ENCODE results near the gene DNAJC13.
"Not testable (repeated sequence)": the region's sequence is repeated elsewhere in the genome, so short reads cannot be mapped to it uniquely, and the experiment has no call there.

DNAJC13 gene

DNA sequence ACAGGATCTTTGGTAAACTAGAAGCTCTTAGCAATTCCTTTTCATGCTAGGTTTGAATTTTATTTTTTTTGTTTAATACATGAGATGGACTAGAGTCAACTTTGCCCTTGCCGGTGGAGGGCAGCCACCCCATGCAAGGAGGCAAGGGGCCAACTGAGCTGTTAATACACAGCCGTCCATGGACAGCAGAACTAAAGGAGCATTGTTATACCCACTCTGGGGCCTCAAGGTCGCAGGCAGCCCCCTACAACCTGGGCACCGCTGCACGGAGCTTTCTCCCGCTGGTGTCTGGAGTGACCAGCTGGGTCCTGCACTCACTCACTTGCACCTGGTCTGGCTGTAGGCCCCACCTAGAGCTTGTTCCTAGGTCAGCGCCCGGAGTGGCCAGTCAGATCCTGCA, 131.9 kb downstream of the DNAJC13 start:
- no peak for DNase-seq (ENCODE audit: low read depth)
- H3K4me3 ChIP-seq (ENCODE audit: low read depth, low read length), result no peak overlapping the region
- TF ChIP-seq, protein P1, sequence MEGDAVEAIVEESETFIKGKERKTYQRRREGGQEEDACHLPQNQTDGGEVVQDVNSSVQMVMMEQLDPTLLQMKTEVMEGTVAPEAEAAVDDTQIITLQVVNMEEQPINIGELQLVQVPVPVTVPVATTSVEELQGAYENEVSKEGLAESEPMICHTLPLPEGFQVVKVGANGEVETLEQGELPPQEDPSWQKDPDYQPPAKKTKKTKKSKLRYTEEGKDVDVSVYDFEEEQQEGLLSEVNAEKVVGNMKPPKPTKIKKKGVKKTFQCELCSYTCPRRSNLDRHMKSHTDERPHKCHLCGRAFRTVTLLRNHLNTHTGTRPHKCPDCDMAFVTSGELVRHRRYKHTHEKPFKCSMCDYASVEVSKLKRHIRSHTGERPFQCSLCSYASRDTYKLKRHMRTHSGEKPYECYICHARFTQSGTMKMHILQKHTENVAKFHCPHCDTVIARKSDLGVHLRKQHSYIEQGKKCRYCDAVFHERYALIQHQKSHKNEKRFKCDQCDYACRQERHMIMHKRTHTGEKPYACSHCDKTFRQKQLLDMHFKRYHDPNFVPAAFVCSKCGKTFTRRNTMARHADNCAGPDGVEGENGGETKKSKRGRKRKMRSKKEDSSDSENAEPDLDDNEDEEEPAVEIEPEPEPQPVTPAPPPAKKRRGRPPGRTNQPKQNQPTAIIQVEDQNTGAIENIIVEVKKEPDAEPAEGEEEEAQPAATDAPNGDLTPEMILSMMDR (IDR thresholded peaks at IDR 0.05; ENCODE audit: low read depth, low read length, missing control alignments), result no peak

DNA sequence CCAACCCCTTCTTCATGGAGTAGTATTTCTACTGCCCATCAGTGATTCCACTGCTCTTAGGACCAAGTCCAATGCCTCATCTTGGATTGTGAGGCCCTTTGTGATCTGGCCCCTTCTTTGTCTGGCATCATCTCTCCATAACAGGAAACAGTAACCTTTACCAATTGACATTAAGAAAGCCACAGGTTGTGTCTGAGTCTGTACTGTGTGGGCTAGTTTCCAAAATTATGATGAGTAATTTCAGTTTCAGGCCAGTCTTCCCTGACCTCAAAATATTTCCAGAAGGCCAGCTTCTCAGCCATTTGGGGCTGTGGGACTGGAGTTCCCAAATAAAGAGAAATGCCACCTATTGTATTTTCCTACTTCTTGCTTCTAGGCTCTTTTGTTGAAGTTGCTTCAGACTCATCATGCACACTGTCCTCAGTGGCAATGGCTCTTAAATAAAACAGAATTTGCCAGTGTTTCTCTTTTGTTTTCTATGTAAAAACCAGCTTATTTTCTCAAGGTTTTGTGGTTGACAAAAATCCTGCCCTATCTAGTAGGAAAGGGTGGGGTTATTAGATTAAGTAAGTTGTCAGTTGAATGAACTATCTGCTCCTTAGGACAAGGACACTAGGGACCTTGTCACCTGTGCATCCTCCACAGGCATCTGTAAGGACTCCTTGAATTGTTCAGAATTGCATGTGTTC, 132.7 kb downstream of the DNAJC13 start:
- TF ChIP-seq, protein P1 (IDR thresholded peaks at IDR 0.05; ENCODE audit: low read depth, low read length, missing control alignments), result no peak
- no peak for DNase-seq (ENCODE audit: low read depth)
- H3K4me3 ChIP-seq (ENCODE audit: low read depth, low read length), result no peak overlapping the region

DNA sequence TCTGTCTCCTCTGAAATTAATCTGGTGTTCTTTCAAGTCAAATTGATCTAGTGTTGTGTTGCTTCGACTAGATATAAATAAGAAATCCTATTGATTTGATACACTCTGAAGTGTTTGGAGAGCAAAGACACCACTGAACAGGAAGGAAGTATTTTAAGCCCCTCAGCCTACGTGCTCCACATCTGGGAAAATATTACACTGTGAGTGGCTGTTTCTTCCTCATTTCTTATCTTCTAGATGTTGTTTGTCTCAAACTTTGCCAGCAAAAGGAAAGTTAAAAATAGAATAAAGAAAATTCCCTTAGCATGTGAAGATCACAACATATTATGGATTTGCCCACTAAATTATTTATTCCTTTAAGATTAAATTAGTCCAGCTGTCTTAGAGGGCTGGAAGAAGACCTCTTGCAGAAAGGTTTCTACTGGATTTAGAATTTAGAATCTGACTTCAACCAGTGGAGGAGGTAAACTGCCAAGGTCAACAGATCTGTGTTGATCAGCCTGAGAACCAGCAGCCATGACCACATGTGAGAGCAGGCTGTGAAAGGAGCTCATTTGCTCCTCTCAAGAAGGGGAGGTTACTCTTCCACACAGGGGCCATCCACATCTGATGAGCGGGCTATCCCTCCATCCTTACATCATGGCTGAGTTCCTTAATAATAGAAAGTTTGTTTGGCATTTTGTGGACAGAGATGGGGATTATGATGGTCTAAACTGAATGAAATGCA, 133.4 kb downstream of the DNAJC13 start:
- TF ChIP-seq, protein P1 (IDR thresholded peaks at IDR 0.05; ENCODE audit: low read depth, low read length, missing control alignments), result no peak
- no peak for DNase-seq (ENCODE audit: low read depth)
- H3K4me3 ChIP-seq (ENCODE audit: low read depth, low read length), result no peak overlapping the region

DNA sequence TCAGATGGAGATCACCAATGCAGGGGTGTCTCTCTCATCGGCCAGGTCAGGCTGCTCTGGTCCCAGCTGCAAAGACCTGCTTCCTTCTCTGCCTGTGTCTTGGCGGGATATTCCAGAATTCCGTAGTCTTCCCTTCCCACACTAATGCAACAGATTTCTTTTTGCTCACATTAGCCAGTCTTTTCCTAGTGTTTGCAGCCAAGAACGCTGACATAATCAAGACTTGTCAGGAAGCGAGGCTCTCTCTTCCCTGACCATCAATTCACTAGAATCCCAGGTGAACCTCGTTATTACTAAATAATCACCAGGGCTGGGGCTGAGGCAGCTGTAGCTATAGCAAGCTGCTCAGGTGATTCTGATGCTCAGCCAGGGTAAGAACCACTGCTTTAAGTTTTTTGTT, 136.5 kb downstream of the DNAJC13 start:
- TF ChIP-seq, protein P1 (IDR thresholded peaks at IDR 0.05; ENCODE audit: low read depth, low read length, missing control alignments), result no peak
- H3K4me3 ChIP-seq (ENCODE audit: low read depth, low read length), result no peak overlapping the region
- DNase-seq (ENCODE audit: low read depth), result no peak

DNA sequence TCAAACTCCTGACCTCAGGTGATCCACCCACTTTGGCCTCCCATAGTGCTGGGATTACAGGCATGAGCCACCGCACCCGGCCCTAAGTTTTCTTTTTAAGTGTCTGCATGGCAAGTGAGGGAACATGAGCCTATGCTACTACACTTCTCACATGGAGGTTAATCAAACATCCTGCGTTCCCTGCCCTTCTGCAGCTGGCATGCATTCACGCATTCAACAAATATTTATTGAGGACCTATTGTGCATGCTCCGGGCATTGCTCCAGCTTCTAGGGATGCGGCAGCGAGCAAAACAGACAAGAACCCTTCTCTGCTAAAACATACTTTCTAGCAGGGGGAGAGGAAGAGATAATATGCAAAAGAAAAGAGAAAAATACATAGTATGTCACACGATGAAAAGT, 137.1 kb downstream of the DNAJC13 start:
- TF ChIP-seq, protein P1 (IDR thresholded peaks at IDR 0.05; ENCODE audit: low read depth, low read length, missing control alignments), result no peak
- DNase-seq (ENCODE audit: low read depth), result no peak
- H3K4me3 ChIP-seq (ENCODE audit: low read depth, low read length), result no peak overlapping the region

DNA sequence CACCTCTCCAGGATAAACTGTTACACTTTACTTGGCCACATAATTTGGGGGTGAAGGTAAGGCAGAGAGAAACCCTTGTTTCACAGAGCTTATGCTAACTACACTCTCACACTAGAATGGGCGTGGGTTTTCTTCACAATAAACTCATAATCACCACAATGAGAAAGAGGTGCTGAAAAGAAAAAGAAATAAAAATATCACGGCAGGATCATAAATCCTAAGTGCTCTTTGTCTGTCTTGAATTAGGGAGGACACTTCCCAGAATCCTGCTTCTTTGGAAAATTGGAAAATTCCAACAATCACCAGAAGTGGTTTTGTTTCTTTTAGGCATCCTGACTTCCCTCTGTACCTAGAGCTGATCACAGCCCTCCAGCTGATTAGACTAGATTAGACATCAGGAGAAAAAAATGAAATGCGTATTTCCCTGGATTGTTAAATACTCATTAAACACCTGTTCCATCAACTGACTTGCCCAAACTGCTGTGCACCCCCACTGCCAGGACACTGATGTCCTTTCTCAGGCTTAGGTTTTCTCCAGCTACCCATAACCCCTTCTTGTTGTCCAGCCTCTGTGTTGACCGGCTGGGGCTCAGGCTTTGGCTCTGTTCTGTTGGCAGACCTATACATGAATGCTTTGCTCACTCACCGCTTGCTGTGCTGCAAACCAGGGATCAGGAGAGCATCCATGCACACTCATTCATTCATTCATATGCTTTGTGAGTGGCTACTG, 138.2 kb downstream of the DNAJC13 start:
- DNase-seq (ENCODE audit: low read depth), result no peak
- TF ChIP-seq, protein P1 (IDR thresholded peaks at IDR 0.05; ENCODE audit: low read depth, low read length, missing control alignments), result no peak
- H3K4me3 ChIP-seq (ENCODE audit: low read depth, low read length), result no peak overlapping the region

DNA sequence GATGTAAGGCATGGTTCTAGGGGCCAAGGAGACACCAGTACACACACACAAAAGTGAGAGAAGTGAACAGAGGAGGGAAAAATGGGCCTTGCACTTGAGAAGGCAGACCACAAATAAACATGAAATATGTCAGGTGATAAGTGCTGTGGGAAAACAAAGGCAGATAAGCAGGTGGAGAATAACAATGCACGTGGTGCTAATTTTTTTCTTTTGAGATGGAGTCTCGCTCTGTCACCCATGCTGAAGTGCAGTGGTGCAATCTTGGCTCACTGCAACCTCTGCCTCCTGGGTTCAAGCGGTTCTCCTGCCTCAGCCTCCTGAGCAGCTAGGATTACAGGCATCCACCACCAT, 138.7 kb downstream of the DNAJC13 start:
- not testable (repeated sequence) for H3K4me3 ChIP-seq (ENCODE audit: low read depth, low read length); DNase-seq (ENCODE audit: low read depth)

Measured in GM12864 (cell line).